SK-N-SH (cell line): ENCODE results near the gene ABCC4. TPM values are rescaled to one million over a fixed set of nuclear protein-coding genes. Genes with fewer than 3 reads are reported as not detected.

ENCODE experiments used
- CTCF ChIA-PET: fragments of 300-600, 350-600 bp; formaldehyde crosslinking; extraction: SDS; loops from one replicate; lab custom pipeline; 2021; lab: Yijun Ruan, JAX
- POLR2A ChIA-PET: fragments of 350-600 bp; sonication (Branson Sonifier 250); formaldehyde crosslinking; extraction: SDS; loops from one replicate; lab custom pipeline; 2020; ENCODE audit warnings: antibody characterized with exemption, inconsistent platforms; lab: Yijun Ruan, JAX
- DNase-seq: peaks from one replicate; pipeline ENCODE4 v3.0.0; 2012
- H2AFZ ChIP-seq: fragments of 200-600 bp; sonication (generic); 2 replicates; pipeline ENCODE4 v1.8.1; 2016; ENCODE audit warnings: antibody characterized with exemption, mild to moderate bottlenecking, low read depth
- H3F3A ChIP-seq: fragments of 200-600 bp; sonication (generic); replicated peaks from 2 replicates; pipeline ENCODE3; 2016; ENCODE audit warnings: antibody characterized with exemption, mild to moderate bottlenecking; ENCODE audit not compliant: insufficient read depth
- H3K27ac ChIP-seq, 2 experiments: fragments of 200-500 bp in 1 of 2; fragments of 200-600 bp in 1 of 2; sonication (Bioruptor generic) in 1 of 2; sonication (generic), shearing (Covaris generic) in 1 of 2; 2 replicates each; pipeline versions ENCODE4 v1.5.1 to v1.6.1; 2014 to 2016; ENCODE audit warnings: low read depth in 2 of 2, inconsistent platforms in 1 of 2, low read length in 1 of 2, mild to moderate bottlenecking in 1 of 2, mixed read lengths in 1 of 2
- H3K27me3 ChIP-seq: fragments of 200-600 bp; sonication (generic), shearing (Covaris generic); 2 replicates; pipeline ENCODE4 v1.6.1; 2016; ENCODE audit warnings: mixed run types; ENCODE audit not compliant: insufficient read depth
- H3K36me3 ChIP-seq, 2 experiments: fragments of 200-500 bp in 1 of 2; fragments of 200-600 bp in 1 of 2; sonication (Bioruptor generic) in 1 of 2; sonication (generic) in 1 of 2; replicated peaks in 1 of 2; 2 replicates each; pipeline versions ENCODE3 to v1.5.1; 2014 to 2016; ENCODE audit warnings: low read length in 1 of 2, mild to moderate bottlenecking in 1 of 2; ENCODE audit not compliant: insufficient read depth in 2 of 2, control insufficient read depth in 1 of 2
- H3K4me1 ChIP-seq, 2 experiments: fragments of 200-500 bp in 1 of 2; fragments of 200-600 bp in 1 of 2; sonication (Bioruptor generic) in 1 of 2; sonication (generic), shearing (Covaris generic) in 1 of 2; 2 replicates each; pipeline versions ENCODE4 v1.5.1 to v1.6.1; 2014 to 2016; ENCODE audit warnings: low read depth in 1 of 2, low read length in 1 of 2, mixed run types in 1 of 2; ENCODE audit not compliant: insufficient read depth in 2 of 2, control insufficient read depth in 1 of 2
- H3K4me2 ChIP-seq: fragments of 200-600 bp; sonication (generic), shearing (Covaris generic); 2 replicates; pipeline ENCODE4 v1.6.1; 2017; ENCODE audit warnings: mixed run types
- H3K4me3 ChIP-seq, 2 experiments: fragments of 200-500 bp in 1 of 2; fragments of 200-600 bp in 1 of 2; sonication (Bioruptor generic) in 1 of 2; sonication (generic), shearing (Covaris generic) in 1 of 2; 2 replicates each; pipeline versions ENCODE4 v1.5.1 to v1.8.1; 2014 to 2016; ENCODE audit warnings: low read depth in 2 of 2, inconsistent platforms in 1 of 2, low read length in 1 of 2, mild to moderate bottlenecking in 1 of 2, mixed read lengths in 1 of 2, moderate library complexity in 1 of 2
- H3K79me2 ChIP-seq: fragments of 200-600 bp; sonication (generic); 2 replicates; pipeline ENCODE4 v1.8.1; 2017; ENCODE audit warnings: mild to moderate bottlenecking; ENCODE audit not compliant: insufficient read depth
- H3K9ac ChIP-seq: fragments of 200-600 bp; sonication (generic); 2 replicates; pipeline ENCODE4 v1.6.1; 2017; ENCODE audit warnings: mixed run types
- H3K9me2 ChIP-seq: fragments of 200-600 bp; sonication (generic); 2 replicates; pipeline ENCODE4 v1.6.1; 2017; ENCODE audit warnings: mixed run types
- H3K9me3 ChIP-seq: fragments of 200-600 bp; sonication (generic); 2 replicates; pipeline ENCODE4 v1.6.1; 2017; ENCODE audit warnings: mixed run types, mild to moderate bottlenecking, moderate library complexity
- H4K20me1 ChIP-seq: fragments of 200-600 bp; sonication (generic); 2 replicates; pipeline ENCODE4 v1.6.1; 2017; ENCODE audit warnings: mild to moderate bottlenecking, mixed run types; ENCODE audit not compliant: insufficient read depth
- CHD2 ChIP-seq: fragments of 150-350 bp; IDR thresholded peaks from 2 replicates; pipeline ENCODE4 v1.6.1; 2018; ENCODE audit warnings: low read length; ENCODE audit not compliant: partially characterized antibody
- CTCF ChIP-seq: fragments of 200-600 bp; sonication (generic); IDR thresholded peaks from 2 replicates; pipeline ENCODE4 v1.6.1; 2017; ENCODE audit warnings: antibody characterized with exemption, mild to moderate bottlenecking, moderate library complexity
- EP300 ChIP-seq, 2 experiments: IDR thresholded peaks; 2 replicates each; pipeline versions ENCODE4 v1.4.0 to v1.6.1; 2012; ENCODE audit warnings: borderline replicate concordance in 1 of 2, low read depth in 1 of 2, low read length in 1 of 2
- FOXJ3 ChIP-seq: sonication (generic); formaldehyde crosslinking; IDR thresholded peaks from 2 replicates; pipeline ENCODE4 v1.5.1; 2020; ENCODE audit warnings: mild to moderate bottlenecking, missing genetic modification reagents
- GATA2 ChIP-seq: sonication (generic); formaldehyde crosslinking; IDR thresholded peaks from 2 replicates; pipeline ENCODE4 v1.5.0; 2020; ENCODE audit warnings: mild to moderate bottlenecking, missing genetic modification reagents
- IRF3 ChIP-seq: fragments of 150-350 bp; IDR thresholded peaks from 2 replicates; pipeline ENCODE4 v1.6.1; 2016; ENCODE audit warnings: mild to moderate bottlenecking, low read depth, low read length
- MXI1 ChIP-seq: IDR thresholded peaks from 2 replicates; pipeline ENCODE4 v1.6.1; 2012; ENCODE audit warnings: mild to moderate bottlenecking, low read depth, low read length, improper control_type of control experiment
- PBX3 ChIP-seq: IDR thresholded peaks from 2 replicates; pipeline ENCODE4; 2012
- RCOR1 ChIP-seq: fragments of 150-350 bp; IDR thresholded peaks from 2 replicates; pipeline ENCODE4 v1.6.1; 2017; ENCODE audit warnings: antibody characterized with exemption, low read length
- TAF1 ChIP-seq: IDR thresholded peaks from 2 replicates; pipeline ENCODE4 v1.6.1; 2012; ENCODE audit warnings: low read depth, mild to moderate bottlenecking, low read length, moderate library complexity, borderline replicate concordance
- TCF12 ChIP-seq: IDR thresholded peaks from 2 replicates; pipeline ENCODE4 v1.4.0; 2012
- ZBTB33 ChIP-seq: IDR thresholded peaks from 2 replicates; pipeline ENCODE4 v1.4.0; 2012; ENCODE audit warnings: low read depth, borderline replicate concordance
- WGBS: methylation state at CpG from one replicate; pipeline ENCODE4 v1.1.6; 2017; ENCODE audit warnings: low lambda C conversion rate; 5-methylcytosine and 5-hydroxymethylcytosine counted together
- polyA plus RNA-seq, 3 experiments: library from polyadenylated mRNA; depleted of rRNA; stranded (reverse); fragments of >200 nt; gene quantifications; 2 replicates each; pipeline ENCODE4 v1.2.3, GENCODE V29; 2012

Gene ABCC4
- polyA plus RNA-seq, 1 of the 3 experiments (the other 2 are of a cell fraction) = 7.8 TPM

GRCh38 chr13:95326695-95327094 is 25.4 kb upstream of the ABCC4 start (continued):
- TF ChIP-seq TAF1 (no peak), ZBTB33 (no peak)

GRCh38 chr13:95325485-95325884 is 24.2 kb upstream of the ABCC4 start:
- POLR2A ChIA-PET = no interaction called here
- 80% methylated on average over 3 of the region's 3 CpGs for WGBS
- CTCF ChIA-PET = interaction anchor here (0.9 to 2.0 kb wide), 3 partner anchors 79 to 136 kb away, joined by 3 to 8 read pairs (median 5); no protein-coding TSS in a partner anchor
- Histone ChIP-seq H3K4me2 (no peak overlapping the region), H3K79me2 (no peaks in the 10 kb centered on the region), H3K9me3 (no peaks in the 10 kb centered on the region), H3K27ac (no peak overlapping the region), H2AFZ (no peak overlapping the region), H3K4me1 (peaks cover 0 to 7% of the 10 kb centered on the region in 2 experiments; a peak in 1 of 4 replicates), H3F3A (no peaks in the 10 kb centered on the region), H3K9me2 (no peaks in the 10 kb centered on the region), H3K36me3 (no peaks in the 10 kb centered on the region), H3K27me3 (no peaks in the 10 kb centered on the region; the same call in 1 of the 2 replicates), H3K4me3 (no peak overlapping the region), H4K20me1 (no peaks in the 10 kb centered on the region), H3K9ac (no peak overlapping the region)
- peak; percentile 33 for DNase-seq
- TF ChIP-seq CTCF (no peak), RCOR1 (no peak), IRF3 (no peak)
- TF ChIP-seq, all 33 proteins: peak for 0

GRCh38 chr13:95323930-95324662 is 22.8 kb upstream of the ABCC4 start:
- Histone ChIP-seq H2AFZ (no peak overlapping the region), H3K27me3 (no peaks in the 10 kb centered on the region; the same call in 1 of the 2 replicates), H3K4me1 (peaks cover 0 to 7% of the 10 kb centered on the region in 2 experiments; a peak in 1 of 4 replicates), H3F3A (no peaks in the 10 kb centered on the region), H3K4me2 (no peak overlapping the region), H3K9ac (no peak overlapping the region), H3K36me3 (no peaks in the 10 kb centered on the region), H3K9me2 (no peaks in the 10 kb centered on the region), H3K79me2 (no peaks in the 10 kb centered on the region), H3K27ac (peak overlapping the region in 1 of 2 experiments; percentile 57; a peak in 2 of 4 replicates), H4K20me1 (no peaks in the 10 kb centered on the region), H3K4me3 (no peak overlapping the region), H3K9me3 (no peaks in the 10 kb centered on the region)
- DNase-seq = peak; percentile 80
- ChIA-PET POLR2A (no interaction called here), CTCF (interaction anchor here (1.0 to 2.0 kb wide), 5 partner anchors 22 to 135 kb away, joined by 3 to 8 read pairs (median 3); no protein-coding TSS in a partner anchor)
- TF ChIP-seq MXI1 (peak; percentile 18; the same call in 1 of the 2 replicates), RCOR1 (peak; percentile 82), TAF1 (no peak), FOXJ3 (CRISPR knock-in tag) (peak; percentile 79; the same call in 1 of the 2 replicates), EP300 (IDR thresholded peaks at IDR 0.05; ENCODE audit: borderline replicate concordance in 1 of 2, low read depth in 1 of 2, low read length in 1 of 2) (peak in 1 of 2 experiments; percentile 87; a peak in 2 of 4 replicates), PBX3 (no peak), GATA2 (peak; percentile 69), CHD2 (peak; percentile 74), TCF12 (0 out of 2 replicates have a peak, but pooled peaks have one; percentile 9)
- WGBS = 60% methylated on average over 13 of the region's 16 CpGs
